Jurkat, Clone E6-1 (cell line): ENCODE results near the gene F7.
"Not testable (repeated sequence)": the region's sequence is repeated elsewhere in the genome, so short reads cannot be mapped to it uniquely, and the experiment has no call there.

Source experiments
- DNase-seq: peaks from one replicate; pipeline ENCODE4 v3.0.0-alpha.2; 2011; ENCODE audit warnings: low read depth, low spot score
- H3K4me3 ChIP-seq: 2 replicates; pipeline ENCODE4 v1.5.1; 2011; ENCODE audit warnings: mild to moderate bottlenecking, low read length, control low read depth, moderate library complexity

The F7 gene

DNA sequence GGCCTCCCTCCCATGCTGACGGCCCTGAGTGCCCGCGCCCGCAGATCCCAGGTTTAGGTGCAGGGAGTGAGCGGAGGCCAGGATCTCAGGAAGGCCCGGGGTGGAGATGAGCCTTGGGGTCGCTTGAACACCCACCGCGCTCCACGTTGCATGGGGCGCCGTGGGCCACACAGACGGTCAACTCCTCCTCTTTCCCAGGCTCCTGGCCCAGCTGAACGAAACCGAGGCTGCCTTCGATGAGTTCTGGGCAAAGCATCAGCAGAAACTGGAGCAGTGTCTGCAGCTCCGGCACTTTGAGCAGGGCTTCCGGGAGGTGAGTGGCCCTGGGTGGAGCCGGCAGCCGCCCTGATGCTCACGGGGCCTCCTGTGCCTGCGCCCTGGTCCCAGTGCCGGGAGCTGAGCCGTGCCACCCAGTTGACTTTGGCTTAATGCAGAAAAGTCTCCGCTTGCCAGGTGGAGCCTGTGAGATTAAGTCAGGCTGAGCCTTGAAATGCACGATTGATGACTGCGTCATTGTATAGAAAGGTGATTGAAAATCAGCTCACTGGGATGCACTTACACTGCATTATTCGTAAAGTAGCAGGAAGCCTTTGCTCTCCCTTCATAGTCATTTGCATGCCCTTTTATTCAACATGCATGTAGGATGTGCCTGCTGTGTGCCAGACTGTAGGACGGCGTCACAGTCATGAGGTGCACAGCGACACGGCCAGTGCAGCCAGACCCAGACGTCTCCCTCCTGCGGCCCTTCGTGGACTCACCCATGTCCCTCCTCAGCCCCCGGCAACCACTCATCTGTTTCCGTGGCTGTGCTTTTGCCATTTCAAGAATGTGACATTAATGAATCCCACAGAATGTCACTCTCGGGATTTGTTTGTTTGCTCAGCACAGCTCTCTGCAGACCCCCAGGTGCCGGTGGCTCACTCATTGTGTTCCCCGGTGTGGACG lies 35.5 kb upstream of the F7 start:
- DNase-seq: no peak

DNA sequence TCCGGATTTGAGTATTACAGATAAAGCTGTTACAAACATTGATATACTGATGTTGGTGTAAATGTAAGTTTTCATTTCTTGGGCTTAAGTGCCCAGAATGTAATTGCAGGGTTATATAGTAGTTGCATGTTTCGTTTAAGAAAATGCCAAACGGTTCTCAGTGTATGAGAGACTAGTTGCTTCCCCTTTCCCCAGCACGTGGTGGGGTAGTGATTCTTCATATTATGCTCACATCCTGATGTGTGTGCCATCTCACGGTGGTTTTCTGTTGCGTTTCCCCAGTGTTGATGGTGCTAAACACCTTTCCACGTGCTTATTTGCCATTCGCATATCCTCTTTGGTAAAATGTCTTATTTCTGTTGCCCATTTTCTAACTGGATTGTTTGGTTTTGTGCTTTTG lies 34.7 kb upstream of the F7 start:
- DNase-seq: no peak
- H3K4me3 ChIP-seq: no peak overlapping the region

More for the DNA sequence above, 35.5 kb upstream of the F7 start:
- no peak overlapping the region for H3K4me3 ChIP-seq

DNA sequence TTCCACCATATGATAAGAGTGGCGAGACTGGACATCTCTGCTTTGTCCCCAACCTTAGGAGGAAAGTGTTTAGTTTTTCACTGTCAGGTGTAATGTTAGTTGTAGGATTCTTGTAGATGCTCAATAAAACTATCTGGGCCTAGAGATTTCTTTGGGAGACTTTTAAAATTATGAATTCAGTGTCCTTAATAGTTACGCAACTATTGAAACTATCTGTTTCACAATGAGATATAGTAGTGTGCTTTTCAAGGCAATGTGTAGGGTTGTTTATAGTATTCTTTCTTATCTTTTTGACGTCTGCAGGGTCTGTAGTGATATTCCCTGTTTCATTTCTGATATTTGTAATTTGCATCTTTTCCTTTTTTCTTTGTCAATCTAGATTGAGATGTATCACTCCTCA lies 33.2 kb upstream of the F7 start:
- no peak for DNase-seq
- no peak overlapping the region for H3K4me3 ChIP-seq

DNA sequence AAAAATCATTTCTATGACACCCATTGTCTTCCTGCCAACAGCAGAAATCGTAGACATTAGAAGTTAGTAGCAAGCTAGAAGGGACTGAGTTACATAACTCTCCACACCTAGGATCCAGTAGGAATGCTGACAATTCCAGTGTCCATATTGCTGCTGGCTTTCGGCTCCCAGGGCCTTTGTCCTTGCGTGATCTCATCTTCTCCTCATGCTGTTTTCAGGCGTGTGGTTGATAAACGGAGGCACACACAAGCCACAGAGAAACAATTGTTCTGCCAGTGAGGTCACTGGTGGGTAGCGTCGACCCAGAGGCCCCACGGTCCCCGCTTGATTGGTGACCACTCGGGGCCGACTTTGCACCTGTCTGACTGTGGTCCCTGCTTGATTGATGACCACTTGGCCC lies 31.6 kb upstream of the F7 start:
- H3K4me3 ChIP-seq: no peak overlapping the region
- no peak for DNase-seq

DNA sequence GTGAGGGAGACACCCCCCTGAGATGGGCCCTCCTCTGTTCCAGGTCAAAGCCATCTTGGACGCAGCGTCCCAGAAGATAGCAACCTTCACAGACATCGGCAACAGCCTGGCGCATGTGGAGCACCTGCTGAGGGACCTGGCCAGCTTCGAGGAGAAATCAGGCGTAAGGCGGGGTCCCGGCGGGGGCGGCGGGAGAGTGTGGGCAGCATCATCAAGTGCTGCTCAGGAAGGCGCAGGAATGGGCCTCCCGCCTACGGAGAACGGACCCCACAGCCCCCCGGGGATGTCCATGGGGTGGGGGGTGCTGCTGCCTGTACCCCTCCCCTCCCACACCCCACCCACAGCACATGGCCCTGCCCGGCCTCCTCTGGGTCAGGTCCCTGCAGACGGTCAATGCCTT lies 31.2 kb upstream of the F7 start:
- DNase-seq: no peak
- no peak overlapping the region for H3K4me3 ChIP-seq

DNA sequence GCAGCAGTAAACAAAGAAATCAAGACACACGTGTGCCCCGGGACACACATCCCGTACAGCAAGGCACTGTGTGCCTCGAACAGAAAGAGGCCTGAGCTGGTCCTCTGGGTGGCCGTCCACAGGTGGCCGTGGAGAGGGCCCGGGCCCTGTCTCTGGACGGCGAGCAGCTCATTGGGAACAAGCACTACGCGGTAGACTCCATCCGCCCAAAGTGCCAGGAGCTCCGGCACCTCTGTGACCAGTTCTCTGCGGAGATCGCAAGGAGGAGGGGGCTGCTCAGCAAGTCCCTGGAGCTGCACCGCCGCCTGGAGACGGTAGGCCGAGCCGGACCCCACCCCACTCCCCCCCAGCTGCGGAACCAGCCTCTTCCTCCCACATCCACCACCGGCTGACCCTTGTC lies 30.7 kb upstream of the F7 start:
- no peak for DNase-seq
- no peak overlapping the region for H3K4me3 ChIP-seq

DNA sequence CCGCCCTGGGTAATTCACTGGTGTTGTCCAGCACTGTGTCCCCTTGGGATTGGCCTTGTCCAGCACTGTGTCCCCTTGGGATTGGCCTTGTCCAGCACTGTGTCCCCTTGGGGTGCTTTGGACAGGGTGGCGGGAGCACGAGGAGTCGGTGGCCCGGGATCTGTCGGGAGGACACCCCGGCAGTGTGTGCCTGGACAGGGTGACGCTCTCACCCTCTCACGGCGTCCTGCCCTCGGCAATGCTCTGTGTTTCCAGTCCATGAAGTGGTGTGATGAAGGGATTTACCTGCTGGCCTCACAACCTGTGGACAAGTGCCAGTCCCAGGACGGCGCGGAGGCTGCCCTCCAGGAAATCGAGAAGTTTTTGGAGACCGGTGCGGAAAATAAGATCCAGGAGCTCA lies 29.9 kb upstream of the F7 start:
- DNase-seq: no peak
- H3K4me3 ChIP-seq: no peak overlapping the region

DNA sequence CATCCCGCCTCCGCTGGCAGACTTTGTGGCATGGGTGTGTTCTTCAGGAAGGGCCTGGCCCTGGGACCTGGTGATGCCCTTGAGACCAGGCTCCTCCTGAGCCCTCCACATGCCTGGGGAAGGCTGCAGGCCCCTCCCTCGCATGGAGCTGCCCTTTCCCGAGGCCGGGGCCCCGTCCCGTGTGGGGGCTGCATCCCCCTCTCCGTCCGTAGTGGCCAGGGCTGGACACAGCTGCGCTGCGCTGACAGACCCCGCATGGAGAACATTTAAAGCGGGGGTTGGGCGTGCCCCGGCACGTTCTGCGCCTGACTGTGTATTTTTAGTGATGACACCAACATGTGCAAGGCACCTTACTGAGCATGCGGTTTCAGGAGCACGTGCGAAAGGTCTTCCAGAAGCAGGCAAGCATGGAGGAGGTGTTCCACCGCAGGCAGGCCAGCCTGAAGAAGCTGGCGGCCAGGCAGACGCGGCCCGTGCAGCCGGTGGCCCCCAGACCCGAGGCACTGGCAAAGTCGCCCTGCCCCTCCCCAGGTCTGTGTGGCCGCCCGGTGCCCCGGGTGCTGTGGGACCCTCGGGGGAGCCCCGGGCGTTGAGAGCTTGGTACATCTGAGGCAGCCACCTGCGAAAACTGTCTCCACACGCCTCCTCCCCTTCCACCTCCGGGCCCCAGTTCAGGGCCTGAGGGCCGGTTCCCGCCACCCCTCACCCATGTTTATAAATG lies 28.8 kb upstream of the F7 start:
- H3K4me3 ChIP-seq: no peak overlapping the region
- DNase-seq: no peak

DNA sequence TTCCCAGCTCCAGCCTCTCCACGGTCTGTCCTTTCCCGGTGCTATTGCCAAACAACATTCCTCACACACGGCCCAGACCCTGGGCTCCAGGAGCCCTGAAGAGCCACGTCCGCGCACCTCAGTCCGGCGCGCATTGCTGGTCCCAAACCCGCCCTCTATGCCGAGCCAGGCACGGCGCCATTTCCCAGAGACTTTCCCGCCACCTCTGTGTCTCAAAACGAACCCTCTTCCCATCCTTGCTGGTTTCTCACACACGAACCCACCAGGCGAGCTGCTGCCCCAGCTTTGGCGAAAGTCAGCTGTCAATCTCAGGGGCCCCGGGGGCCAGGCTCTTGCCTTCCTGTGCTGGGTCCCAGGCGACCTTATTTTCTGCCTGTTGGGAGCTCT lies 28.0 kb upstream of the F7 start:
- H3K4me3 ChIP-seq: no peak overlapping the region
- DNase-seq: no peak

DNA sequence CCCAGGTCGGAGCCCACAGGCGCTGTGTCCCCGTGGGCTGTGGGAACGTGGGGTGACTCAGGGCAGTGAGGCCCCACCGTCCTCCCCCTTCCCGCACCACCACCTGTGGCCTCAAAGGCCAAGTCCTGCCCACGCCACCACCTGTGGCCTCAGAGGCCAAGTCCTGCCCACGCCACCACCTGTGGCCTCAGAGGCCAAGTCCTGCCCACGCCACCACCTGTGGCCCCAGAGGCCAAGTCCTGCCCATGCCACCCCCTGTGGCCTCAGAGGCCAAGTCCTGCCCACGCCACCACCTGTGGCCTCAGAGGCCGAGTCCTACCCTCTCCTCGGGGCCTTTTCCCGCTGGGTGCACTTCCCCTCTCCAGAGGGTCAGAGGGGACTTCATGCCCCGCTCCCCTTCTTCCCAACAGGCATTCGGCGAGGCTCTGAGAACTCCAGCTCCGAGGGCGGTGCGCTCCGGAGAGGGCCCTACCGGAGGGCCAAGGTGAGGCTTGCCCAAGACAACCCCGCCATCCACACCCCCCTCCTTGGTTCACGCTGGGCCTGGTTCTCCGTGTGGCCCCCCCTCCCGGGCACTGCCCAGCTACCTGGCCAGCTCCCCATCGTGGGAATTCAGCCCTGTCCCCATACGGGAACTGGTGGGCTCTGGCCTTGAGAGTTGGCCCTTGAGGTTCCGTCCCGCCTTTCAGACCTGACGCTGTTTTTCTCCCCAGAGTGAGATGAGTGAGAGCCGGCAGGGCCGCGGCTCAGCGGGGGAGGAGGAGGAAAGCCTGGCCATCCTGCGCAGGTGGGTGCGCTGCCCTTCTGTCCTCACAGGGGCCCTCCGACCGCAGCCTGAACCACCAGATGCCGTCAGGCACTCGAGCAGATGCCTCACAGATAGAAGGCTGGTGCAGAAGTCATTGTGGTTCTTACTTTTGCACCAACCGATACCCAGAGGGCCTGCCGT lies 27.4 kb upstream of the F7 start:
- DNase-seq: no peak
- H3K4me3 ChIP-seq: no peak overlapping the region

DNA sequence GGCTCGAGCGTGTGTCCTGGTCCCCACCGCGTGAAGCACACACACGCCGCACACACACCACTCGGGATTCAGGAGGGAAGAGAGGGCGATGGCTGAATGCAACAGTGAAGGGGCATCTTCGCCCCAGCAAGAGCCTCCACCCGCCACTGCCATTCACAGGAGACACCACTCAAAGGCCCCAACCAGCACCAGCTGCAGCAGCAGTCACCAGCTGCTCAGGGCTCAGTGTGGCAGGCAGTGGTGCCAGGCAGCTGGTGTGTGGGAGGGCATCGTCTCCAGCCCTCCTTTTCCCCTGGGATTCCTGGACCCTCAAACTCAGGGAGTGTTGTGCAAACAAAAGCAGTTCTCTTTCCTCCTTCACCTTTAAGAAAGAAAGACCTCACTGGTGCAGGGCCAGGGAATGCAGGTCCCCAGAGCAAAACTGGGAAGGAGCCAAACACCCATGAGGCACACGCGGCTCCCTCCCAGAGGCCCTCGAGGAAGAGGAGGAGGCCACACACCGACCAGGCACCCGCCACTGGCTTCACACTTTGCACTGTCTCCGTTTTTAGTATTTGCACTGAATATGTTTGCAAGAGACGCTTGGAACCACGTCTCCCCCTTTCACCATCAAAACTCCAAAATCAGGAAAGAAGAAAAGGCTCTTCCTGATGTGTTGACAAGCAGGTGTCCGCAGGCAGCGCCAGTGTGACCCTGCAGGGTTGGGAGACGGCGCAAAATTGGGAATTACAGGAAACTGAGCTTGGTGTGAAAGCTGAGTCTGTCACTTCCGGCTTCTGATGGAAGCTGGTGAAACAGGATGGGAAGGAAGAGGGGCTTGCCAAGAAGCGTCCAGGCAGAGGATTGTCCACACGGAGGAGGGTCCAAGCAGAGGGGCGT lies 26.4 kb upstream of the F7 start:
- no peak for DNase-seq
- no peak overlapping the region for H3K4me3 ChIP-seq

DNA sequence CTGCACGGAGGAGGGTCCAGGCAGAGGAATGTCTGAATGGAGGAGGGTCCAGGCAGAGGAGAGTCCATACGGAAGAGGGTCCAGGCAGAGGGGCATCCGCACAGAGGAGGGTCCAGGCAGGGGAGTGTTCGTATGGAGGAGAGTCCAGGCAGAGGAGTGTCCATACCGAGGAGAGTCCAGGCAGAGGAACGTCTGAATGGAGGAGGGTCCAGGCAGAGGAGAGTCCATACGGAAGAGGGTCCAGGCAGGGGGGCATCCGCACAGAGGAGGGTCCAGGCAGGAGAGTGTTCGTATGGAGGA lies 25.9 kb upstream of the F7 start:
- DNase-seq: not testable (repeated sequence)

DNA sequence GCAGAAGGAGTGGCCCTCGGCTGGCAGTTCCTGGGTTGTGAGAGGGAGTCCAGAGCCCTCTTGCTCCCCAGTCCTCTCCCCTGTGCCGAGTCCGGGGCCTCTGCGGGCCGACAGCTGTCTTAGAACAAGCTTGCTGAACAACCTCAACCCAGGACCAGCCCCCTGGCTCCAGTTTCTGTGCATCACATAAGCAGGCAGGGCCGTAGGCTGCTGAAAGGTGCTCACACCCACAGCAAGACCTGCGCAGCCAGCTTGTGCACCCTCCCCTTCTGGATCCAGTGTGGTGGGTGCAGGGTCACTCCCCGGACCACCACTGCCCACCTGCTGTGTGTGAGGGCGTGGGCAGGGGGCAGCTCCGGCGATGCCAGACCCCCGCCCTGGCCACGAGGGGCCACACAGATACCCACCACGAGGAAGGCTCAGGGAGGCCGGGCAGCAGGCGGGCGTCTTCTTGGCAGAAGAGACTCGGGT lies 25.2 kb upstream of the F7 start:
- H3K4me3 ChIP-seq: no peak overlapping the region
- no peak for DNase-seq

More for the DNA sequence above, 25.9 kb upstream of the F7 start:
- H3K4me3 ChIP-seq: not testable (repeated sequence)

DNA sequence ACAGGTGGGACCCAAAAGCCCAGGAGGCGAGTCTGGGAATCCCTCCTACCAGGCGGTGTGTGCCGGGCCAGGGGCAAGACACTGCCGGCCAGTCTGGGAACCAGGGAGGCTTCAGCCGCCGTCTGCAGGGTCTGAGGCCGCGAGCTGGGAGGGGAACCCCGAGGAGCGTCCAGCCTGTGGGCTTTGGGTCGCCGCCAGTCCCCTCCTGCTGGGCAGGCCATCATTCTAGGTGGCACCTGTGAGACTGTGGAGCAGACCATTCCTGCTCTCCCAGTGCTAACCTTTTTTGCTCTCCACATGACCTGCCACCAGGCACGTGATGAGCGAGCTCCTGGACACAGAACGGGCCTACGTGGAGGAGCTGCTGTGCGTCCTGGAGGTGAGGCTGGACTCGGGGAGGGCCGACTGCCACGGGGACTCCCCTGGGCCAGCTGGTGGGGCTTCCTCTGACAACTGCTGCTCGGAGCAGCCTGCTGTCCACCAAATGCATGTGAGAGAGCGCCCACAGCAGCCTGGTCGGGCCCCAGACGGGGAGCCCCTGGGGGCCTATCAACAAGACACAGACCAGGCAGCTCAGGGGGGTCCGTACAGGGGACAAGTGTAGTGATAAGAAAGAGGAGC lies 24.6 kb upstream of the F7 start:
- DNase-seq: no peak
- no peak overlapping the region for H3K4me3 ChIP-seq

DNA sequence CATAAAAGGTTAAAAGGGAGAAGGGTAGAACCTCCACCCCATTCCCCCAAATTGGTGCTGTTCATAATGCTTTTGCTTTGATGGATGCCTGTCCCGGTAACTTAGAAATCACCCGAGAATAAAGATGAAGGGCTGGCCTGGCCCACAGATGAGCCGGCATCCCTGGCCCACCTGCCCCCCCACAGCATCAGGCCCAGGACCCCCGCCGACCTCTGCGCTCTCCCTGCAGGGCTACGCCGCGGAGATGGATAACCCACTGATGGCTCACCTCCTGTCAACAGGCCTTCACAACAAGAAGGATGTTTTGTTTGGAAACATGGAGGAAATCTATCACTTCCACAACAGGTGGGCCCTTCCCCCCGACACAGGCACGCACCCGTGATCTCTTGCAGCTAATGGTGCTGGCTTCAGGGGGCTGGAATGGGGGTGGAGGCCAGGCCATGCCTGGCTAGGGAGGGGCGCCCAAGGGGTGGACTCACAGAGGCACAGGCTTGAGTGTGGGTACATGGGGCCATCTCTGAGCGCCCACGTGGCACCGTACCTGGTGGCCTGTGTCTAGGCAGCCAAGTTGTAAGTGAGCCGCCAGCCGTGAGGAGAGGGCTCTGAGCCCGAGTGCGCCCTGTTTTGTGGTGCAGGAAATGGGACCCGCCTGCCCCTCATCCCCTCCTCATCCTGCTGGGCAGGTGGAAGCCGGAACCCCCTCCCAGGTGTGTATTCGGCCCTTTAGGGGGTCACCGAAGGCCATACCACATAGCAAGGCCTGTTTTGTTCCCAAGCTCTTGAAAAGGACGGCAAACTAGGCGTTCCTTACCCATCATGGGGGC lies 23.2 kb upstream of the F7 start:
- H3K4me3 ChIP-seq: no peak overlapping the region
- no peak for DNase-seq

DNA sequence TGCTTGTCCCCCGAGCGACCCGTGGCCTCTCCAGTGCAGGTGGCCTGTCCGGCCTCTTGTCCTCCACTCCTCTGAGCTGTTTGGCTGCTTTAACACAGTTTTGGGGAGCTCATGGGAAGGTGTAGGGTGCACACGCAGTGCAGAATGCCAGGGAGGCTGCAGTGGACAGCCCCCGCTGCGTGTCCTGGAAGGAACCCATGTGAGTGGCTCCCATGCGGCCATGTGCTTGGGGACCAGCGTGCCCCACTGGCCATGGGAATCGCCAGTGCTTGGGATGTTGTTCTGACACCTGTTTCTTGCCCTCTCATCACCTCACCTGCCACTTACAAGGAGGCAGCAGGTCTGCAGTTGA lies 22.6 kb upstream of the F7 start:
- H3K4me3 ChIP-seq: no peak overlapping the region
- DNase-seq: no peak

DNA sequence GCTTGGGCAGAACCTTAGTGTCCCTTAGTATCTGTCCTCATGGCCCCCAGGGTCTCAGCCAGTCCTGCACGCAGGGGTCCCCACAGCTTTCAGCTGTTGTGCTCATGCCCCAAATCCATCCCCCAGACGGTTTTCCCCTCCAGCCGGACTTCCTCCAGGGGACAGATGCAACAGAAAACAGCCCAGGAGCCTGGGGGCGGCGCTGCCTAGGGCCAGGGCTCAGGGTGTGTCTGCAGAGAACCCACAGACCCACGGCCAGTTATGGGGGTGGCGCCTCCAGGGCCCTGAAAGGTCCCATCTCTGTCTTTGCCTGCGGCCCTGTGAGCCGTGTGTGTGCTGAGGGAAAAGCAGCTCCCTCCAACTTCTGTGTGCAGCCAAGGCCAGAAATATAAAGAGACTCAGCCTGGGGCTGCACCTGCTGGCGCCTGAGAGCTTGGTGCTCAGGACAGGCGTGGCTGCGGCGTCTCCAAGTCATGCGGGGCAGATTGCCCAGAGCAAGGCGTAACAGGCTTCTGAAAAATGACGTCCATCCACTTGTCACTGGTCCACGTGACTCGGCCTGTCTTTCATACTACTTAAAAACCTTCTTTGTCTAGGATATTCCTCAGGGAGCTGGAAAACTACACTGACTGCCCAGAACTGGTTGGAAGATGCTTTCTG lies 22.1 kb upstream of the F7 start:
- H3K4me3 ChIP-seq: no peak overlapping the region
- no peak for DNase-seq
